BE2C (cell line): ENCODE data around the gene MFF.

Source experiments
- DNase-seq: peaks from one replicate; pipeline ENCODE4 v3.0.0-alpha.2; 2020
- H3K27me3 ChIP-seq: fragments of 250-450 bp; sonication (Bioruptor Pico); 2 replicates; pipeline ENCODE4 v1.5.1; 2020; ENCODE audit warnings: mild to moderate bottlenecking
- H3K36me3 ChIP-seq: fragments of 250-450 bp; sonication (Bioruptor Pico); 2 replicates; pipeline ENCODE4 v1.5.1; 2020; ENCODE audit warnings: mild to moderate bottlenecking
- H3K4me1 ChIP-seq: fragments of 250-450 bp; sonication (Bioruptor Pico); 2 replicates; pipeline ENCODE4 v1.5.1; 2020
- H3K4me3 ChIP-seq: 2 replicates; pipeline ENCODE4 v1.5.1; 2011; ENCODE audit warnings: low read depth, low read length
- H3K9me3 ChIP-seq: fragments of 250-450 bp; sonication (Bioruptor Pico); 2 replicates; pipeline ENCODE4 v1.5.1; 2020
- TF ChIP-seq, protein P1 (sequence below): IDR thresholded peaks from 2 replicates; pipeline ENCODE4 v1.5.1; 2012; ENCODE audit warnings: mild to moderate bottlenecking, low read depth, low read length

Gene MFF

DNA sequence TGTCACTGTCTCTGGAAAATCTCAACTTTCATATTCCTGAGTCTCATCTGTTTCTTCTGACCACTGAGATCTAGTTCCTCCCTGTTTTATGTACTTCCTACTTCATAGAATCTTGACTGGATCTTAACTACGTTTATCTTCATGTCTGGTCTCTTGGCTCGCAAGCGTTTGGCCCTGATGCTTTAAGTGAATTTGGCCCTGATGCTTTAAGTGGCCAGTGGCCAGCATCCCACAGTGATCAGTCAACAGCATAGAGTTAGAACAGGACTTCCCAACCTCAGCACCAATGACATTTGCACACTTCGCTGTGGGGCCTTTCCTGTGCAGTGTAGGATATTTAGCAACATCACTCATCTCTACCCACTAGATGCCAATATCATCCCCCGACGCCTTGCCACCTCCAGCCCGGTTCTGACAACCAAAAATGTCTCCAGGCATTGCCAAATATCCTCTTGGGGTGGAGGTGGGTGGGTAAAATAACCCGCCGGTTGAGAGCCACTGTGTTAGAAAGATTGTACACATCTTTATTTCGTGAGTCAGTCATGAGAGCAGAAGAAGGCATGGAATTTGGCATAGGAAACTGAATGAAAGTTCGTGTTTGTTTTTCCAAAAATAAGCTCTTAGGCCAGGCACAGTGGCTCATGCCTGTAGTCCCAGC, 41.8 kb downstream of the MFF start:
- Histone ChIP-seq H3K36me3 (no peaks in the 10 kb centered on the region), H3K9me3 (no peaks in the 10 kb centered on the region), H3K27me3 (no peaks in the 10 kb centered on the region), H3K4me1 (peaks cover 15% of the 10 kb centered on the region), H3K4me3 (no peak overlapping the region)
- DNase-seq = no peak
- TF ChIP-seq, protein P1, sequence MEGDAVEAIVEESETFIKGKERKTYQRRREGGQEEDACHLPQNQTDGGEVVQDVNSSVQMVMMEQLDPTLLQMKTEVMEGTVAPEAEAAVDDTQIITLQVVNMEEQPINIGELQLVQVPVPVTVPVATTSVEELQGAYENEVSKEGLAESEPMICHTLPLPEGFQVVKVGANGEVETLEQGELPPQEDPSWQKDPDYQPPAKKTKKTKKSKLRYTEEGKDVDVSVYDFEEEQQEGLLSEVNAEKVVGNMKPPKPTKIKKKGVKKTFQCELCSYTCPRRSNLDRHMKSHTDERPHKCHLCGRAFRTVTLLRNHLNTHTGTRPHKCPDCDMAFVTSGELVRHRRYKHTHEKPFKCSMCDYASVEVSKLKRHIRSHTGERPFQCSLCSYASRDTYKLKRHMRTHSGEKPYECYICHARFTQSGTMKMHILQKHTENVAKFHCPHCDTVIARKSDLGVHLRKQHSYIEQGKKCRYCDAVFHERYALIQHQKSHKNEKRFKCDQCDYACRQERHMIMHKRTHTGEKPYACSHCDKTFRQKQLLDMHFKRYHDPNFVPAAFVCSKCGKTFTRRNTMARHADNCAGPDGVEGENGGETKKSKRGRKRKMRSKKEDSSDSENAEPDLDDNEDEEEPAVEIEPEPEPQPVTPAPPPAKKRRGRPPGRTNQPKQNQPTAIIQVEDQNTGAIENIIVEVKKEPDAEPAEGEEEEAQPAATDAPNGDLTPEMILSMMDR = no peak

DNA sequence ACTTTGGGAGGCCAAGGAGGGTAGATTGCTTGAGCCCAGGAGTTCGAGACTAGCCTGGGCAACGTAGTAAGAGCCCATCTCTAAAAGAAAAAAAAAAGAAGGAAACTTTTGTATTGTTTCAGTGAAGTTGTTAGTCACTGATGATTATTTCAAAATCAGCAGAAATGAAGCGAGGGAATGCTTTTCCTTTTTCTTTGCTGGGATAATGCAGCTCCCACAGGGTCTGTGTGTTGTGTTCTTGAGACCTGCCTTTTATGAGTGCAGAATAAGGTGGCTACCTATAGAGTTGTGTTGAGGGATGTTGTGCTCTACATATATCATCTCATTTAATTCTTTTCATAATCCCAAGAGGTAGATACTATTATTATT, 42.4 kb downstream of the MFF start:
- Histone ChIP-seq H3K36me3 (no peaks in the 10 kb centered on the region), H3K4me1 (peaks cover 15% of the 10 kb centered on the region), H3K27me3 (no peaks in the 10 kb centered on the region), H3K4me3 (no peak overlapping the region), H3K9me3 (no peaks in the 10 kb centered on the region)
- TF ChIP-seq, protein P1 = no peak
- DNase-seq = no peak

DNA sequence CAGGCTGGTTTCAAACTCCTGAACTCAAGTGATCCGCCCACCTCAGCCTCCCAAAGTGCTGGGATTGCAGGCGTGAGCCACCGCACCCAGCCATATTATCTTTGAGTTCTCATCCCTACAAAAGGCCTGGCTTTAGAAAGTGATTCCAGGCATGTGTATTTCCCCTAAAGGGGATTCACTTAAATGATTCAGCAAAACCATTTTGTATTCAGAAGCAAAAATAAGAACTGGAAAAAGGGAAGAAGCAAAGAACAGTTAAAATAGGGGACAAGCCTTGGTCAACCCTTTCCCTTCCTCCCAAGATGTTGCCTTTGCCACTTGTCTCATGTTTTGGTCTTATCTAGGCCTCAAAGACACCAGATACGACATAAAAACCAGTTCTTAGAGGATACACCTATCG, 43.5 kb downstream of the MFF start:
- Histone ChIP-seq H3K36me3 (no peaks in the 10 kb centered on the region), H3K9me3 (no peaks in the 10 kb centered on the region), H3K4me3 (no peak overlapping the region), H3K27me3 (no peaks in the 10 kb centered on the region), H3K4me1 (peaks cover 15% of the 10 kb centered on the region)
- no peak for DNase-seq
- TF ChIP-seq, protein P1 = no peak

DNA sequence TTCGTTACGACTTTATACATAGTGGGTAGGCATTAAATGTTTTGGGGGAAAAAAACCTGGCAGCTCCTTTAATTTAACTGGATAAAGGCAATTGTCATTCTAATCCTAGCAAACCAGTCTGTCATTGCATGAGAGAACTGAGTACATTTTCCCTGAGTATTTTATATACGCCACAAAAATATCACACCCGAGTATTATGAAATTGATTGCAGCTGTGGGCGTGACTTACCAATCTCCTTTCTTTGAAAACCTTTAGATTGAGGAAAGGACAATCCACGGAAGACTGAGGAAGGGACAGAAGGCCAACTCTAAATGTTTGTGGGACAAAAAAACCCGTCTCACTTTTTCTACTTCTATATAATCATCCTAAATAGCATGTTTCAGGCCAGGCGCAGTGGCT, 45.0 kb downstream of the MFF start:
- Histone ChIP-seq H3K4me3 (no peak overlapping the region), H3K9me3 (no peaks in the 10 kb centered on the region), H3K4me1 (peaks cover 7% of the 10 kb centered on the region; the same call in 1 of the 2 replicates), H3K27me3 (no peaks in the 10 kb centered on the region), H3K36me3 (no peaks in the 10 kb centered on the region)
- TF ChIP-seq, protein P1 = no peak
- DNase-seq = no peak

DNA sequence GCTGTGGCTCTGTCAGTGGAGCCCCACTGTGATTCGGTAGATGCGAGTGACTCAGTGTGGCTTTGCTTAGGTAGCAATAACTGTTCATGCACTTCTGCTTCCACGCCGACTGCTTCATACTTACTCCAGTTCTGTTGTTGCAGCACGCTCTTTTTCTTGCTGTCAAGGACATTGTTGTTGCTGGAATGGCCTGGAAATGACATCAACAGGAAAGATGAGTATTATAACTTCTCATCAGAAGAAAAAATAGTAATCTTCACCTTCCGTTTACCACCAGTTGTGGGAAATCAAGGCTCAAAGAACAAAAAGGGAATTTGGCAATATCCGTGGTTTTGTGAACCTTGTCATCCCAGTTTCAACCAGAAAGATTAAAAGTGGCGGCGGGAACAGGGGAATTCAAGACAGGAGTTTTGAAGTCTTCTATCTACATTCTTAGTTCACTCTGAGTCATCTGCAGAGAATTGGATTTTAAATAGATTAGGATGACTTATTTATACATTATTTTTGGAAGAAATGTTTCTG, 45.8 kb downstream of the MFF start:
- Histone ChIP-seq H3K9me3 (no peaks in the 10 kb centered on the region), H3K27me3 (no peaks in the 10 kb centered on the region), H3K4me1 (peaks cover 3% of the 10 kb centered on the region; the same call in 1 of the 2 replicates), H3K36me3 (no peaks in the 10 kb centered on the region), H3K4me3 (no peak overlapping the region)
- TF ChIP-seq, protein P1 = no peak
- no peak for DNase-seq

DNA sequence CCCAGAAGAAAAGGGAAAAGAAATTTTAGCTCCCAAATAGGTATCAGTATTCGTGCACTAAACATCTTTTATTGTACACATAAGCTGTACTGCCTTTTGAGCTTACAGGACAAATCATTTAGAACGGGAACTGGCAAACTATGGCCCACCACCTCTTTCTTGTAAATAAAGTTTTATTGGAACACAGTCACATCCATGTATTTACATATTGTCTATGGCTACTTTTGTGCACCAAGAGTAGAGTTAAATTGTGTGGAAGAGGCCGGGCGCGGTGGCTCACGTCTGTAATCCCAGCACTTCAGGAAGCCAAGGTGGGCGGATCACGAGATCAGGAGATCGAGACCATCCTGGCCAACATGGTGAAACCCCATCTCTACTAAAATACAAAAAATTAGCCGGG, 48.3 kb downstream of the MFF start:
- Histone ChIP-seq H3K36me3 (no peaks in the 10 kb centered on the region), H3K9me3 (no peaks in the 10 kb centered on the region), H3K27me3 (no peaks in the 10 kb centered on the region), H3K4me1 (peaks cover 9% of the 10 kb centered on the region; the same call in 1 of the 2 replicates), H3K4me3 (no peak overlapping the region)
- no peak for DNase-seq
- TF ChIP-seq, protein P1 = no peak
